PC-3 (cell line): ENCODE data around the gene MMP27. TPM values are rescaled to one million over a fixed set of nuclear protein-coding genes. Genes with fewer than 3 reads are reported as not detected.

Experiments
- ATAC-seq: fragments of 200-7000 bp; cut with Tn5 transposase; 2 replicates; pipeline ENCODE4 v1.9.1; 2020; ENCODE audit warnings: mild to moderate bottlenecking, moderate library complexity
- BruUV-seq: library from RNA; stranded (reverse); fragments of 400-500 nt; replicated peaks from 2 replicates; lab custom pipeline; 2021; lab: Mats Ljungman, UMichigan
- CTCF ChIA-PET: fragments of 300-600 bp; sonication (Branson Sonifier 250); formaldehyde crosslinking; loops from one replicate; lab custom pipeline; 2022; ENCODE audit warnings: antibody characterized with exemption; lab: Charles Lee
- POLR2A ChIA-PET: fragments of 300-600 bp; sonication (Branson Sonifier 250); formaldehyde crosslinking; loops from one replicate; lab custom pipeline; 2022; ENCODE audit warnings: antibody characterized with exemption; ENCODE audit not compliant: unreplicated experiment; lab: Charles Lee
- DNase-seq: peaks from one replicate; pipeline ENCODE4 v3.0.0-alpha.2; 2015
- H2AFZ ChIP-seq: fragments of 300-600 bp; sonication (generic); 2 replicates; pipeline ENCODE4 v1.6.0; 2016; ENCODE audit warnings: antibody characterized with exemption, low read length
- H3F3A ChIP-seq: fragments of 300-600 bp; sonication (generic); one replicate; pipeline ENCODE4 v1.6.0; 2017; ENCODE audit warnings: antibody characterized with exemption, low read length, control low read depth, mild to moderate bottlenecking; ENCODE audit not compliant: unreplicated experiment
- H3K27ac ChIP-seq: fragments of 300-600 bp; sonication (generic); 2 replicates; pipeline ENCODE4 v1.5.1; 2016; ENCODE audit warnings: mild to moderate bottlenecking, low read length
- H3K27me3 ChIP-seq: fragments of 300-600 bp; sonication (generic); 2 replicates; pipeline ENCODE4 v1.6.1; 2016; ENCODE audit warnings: low read length, mixed read lengths
- H3K36me3 ChIP-seq: fragments of 300-600 bp; sonication (generic); 2 replicates; pipeline ENCODE4 v1.6.1; 2016; ENCODE audit warnings: low read depth, mixed run types, low read length, mixed read lengths
- H3K4me1 ChIP-seq: fragments of 300-600 bp; sonication (generic); 2 replicates; pipeline ENCODE4 v1.5.1; 2016; ENCODE audit warnings: low read length; ENCODE audit not compliant: insufficient read depth
- H3K4me2 ChIP-seq: fragments of 300-600 bp; sonication (generic); 2 replicates; pipeline ENCODE4 v1.6.0; 2016; ENCODE audit warnings: low read length
- H3K4me3 ChIP-seq: fragments of 300-600 bp; sonication (generic); 2 replicates; pipeline ENCODE4 v1.5.1; 2016; ENCODE audit warnings: mild to moderate bottlenecking, low read length, mixed read lengths
- H3K79me2 ChIP-seq: fragments of 300-600 bp; sonication (generic); 2 replicates; pipeline ENCODE4 v1.6.1; 2017; ENCODE audit warnings: low read length, mixed read lengths
- H3K9ac ChIP-seq: fragments of 300-600 bp; sonication (generic); 2 replicates; pipeline ENCODE4 v1.6.0; 2016; ENCODE audit warnings: mild to moderate bottlenecking, low read length
- H3K9me2 ChIP-seq: fragments of 300-600 bp; sonication (generic); replicated peaks from 2 replicates; pipeline ENCODE4 v1.6.1; 2016; ENCODE audit warnings: mixed run types, low read length, mixed read lengths
- H3K9me3 ChIP-seq: fragments of 300-600 bp; sonication (generic); 2 replicates; pipeline ENCODE4 v1.6.1; 2016; ENCODE audit warnings: low read length, mixed read lengths
- H4K20me1 ChIP-seq: fragments of 300-600 bp; sonication (generic); 2 replicates; pipeline ENCODE4 v1.6.1; 2016; ENCODE audit warnings: low read length, mixed read lengths
- EZH2 ChIP-seq: fragments of 300-600 bp; sonication (generic); IDR thresholded peaks from one replicate; pipeline ENCODE4 v1.6.1; 2017; ENCODE audit warnings: antibody characterized with exemption, mild to moderate bottlenecking, low read length; ENCODE audit not compliant: unreplicated experiment
- EZH2phosphoT487 ChIP-seq: fragments of 300-600 bp; sonication (generic); IDR thresholded peaks from 2 replicates; pipeline ENCODE4 v1.6.1; 2018; ENCODE audit warnings: mild to moderate bottlenecking, antibody characterized with exemption, low read length, borderline replicate concordance
- intact Hi-C: fragments of 100-400 bp; cut with micrococcal nuclease; formaldehyde crosslinking; loops from 2 replicates; pipeline ENCODE4 v1.9.0; 2023
- total RNA-seq: library from RNA; depleted of rRNA; stranded (reverse); fragments of >200 nt; gene quantifications from 2 replicates; pipeline ENCODE4 v1.2.3, GENCODE V29; 2014
- TF ChIP-seq, protein P1 (sequence below): fragments of 300-600 bp; sonication (generic); conservative IDR thresholded peaks from 2 replicates; pipeline ENCODE4 v1.5.1; 2017; ENCODE audit warnings: antibody characterized with exemption, low read depth, mild to moderate bottlenecking, low read length

MMP27 gene
- total RNA-seq, 1 experiment from 2014 or later, result not detected

GRCh38 chr11:102685754-102686153 is 19.8 kb downstream of the MMP27 start:
- ATAC-seq, result no peak
- CTCF ChIA-PET, result no interaction called here

GRCh38 chr11:102685338-102685737 is 20.2 kb downstream of the MMP27 start:
- CTCF ChIA-PET, result no interaction called here

More at GRCh38 chr11:102685754-102686153, 19.8 kb downstream of the MMP27 start:
- no peaks in the 10 kb centered on the region for H3K36me3 ChIP-seq
- POLR2A ChIA-PET, result no interaction called here
- H4K20me1 ChIP-seq, result no peaks in the 10 kb centered on the region
- no peak overlapping the region for H3K4me2 ChIP-seq
- no peaks in the 10 kb centered on the region for H3K9me3 ChIP-seq
- TF ChIP-seq EZH2 (no peak), EZH2phosphoT487 (no peak)
- TF ChIP-seq, protein P1, sequence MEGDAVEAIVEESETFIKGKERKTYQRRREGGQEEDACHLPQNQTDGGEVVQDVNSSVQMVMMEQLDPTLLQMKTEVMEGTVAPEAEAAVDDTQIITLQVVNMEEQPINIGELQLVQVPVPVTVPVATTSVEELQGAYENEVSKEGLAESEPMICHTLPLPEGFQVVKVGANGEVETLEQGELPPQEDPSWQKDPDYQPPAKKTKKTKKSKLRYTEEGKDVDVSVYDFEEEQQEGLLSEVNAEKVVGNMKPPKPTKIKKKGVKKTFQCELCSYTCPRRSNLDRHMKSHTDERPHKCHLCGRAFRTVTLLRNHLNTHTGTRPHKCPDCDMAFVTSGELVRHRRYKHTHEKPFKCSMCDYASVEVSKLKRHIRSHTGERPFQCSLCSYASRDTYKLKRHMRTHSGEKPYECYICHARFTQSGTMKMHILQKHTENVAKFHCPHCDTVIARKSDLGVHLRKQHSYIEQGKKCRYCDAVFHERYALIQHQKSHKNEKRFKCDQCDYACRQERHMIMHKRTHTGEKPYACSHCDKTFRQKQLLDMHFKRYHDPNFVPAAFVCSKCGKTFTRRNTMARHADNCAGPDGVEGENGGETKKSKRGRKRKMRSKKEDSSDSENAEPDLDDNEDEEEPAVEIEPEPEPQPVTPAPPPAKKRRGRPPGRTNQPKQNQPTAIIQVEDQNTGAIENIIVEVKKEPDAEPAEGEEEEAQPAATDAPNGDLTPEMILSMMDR, result no peak
- no peak overlapping the region for H3K4me3 ChIP-seq
- no peaks in the 10 kb centered on the region for H3F3A ChIP-seq
- H3K9me2 ChIP-seq, result no peaks in the 10 kb centered on the region
- no peak overlapping the region for H3K27ac ChIP-seq
- intact Hi-C loops, result no loop called here
- no peak overlapping the region for H2AFZ ChIP-seq
- no peaks in the 10 kb centered on the region for H3K79me2 ChIP-seq
- no peaks in the 10 kb centered on the region for H3K4me1 ChIP-seq
- no peak for DNase-seq
- no peak overlapping the region for H3K9ac ChIP-seq
- BruUV-seq, result no TSS peak
- peaks cover under 1% of the 10 kb centered on the region; the same call in 1 of the 2 replicates for H3K27me3 ChIP-seq

GRCh38 chr11:102683277-102683676 is 22.3 kb downstream of the MMP27 start:
- Histone ChIP-seq H3K79me2 (no peaks in the 10 kb centered on the region), H3K4me2 (no peak overlapping the region), H4K20me1 (no peaks in the 10 kb centered on the region), H3K9me2 (no peaks in the 10 kb centered on the region), H3K9me3 (no peaks in the 10 kb centered on the region), H3K27me3 (no peaks in the 10 kb centered on the region), H3K9ac (no peak overlapping the region), H3K4me3 (no peak overlapping the region), H3K36me3 (no peaks in the 10 kb centered on the region), H3K4me1 (no peaks in the 10 kb centered on the region), H3F3A (no peaks in the 10 kb centered on the region), H2AFZ (no peak overlapping the region), H3K27ac (no peak overlapping the region)
- no TSS peak for BruUV-seq
- intact Hi-C loops, result no loop called here
- ChIA-PET POLR2A (no interaction called here), CTCF (no interaction called here)
- ATAC-seq (peak; percentile 76), DNase-seq (peak; percentile 53)
- TF ChIP-seq, protein P1, result peak; percentile 60
- TF ChIP-seq EZH2phosphoT487, result no peak

More at GRCh38 chr11:102685338-102685737, 20.2 kb downstream of the MMP27 start:
- Histone ChIP-seq H3K4me1 (no peaks in the 10 kb centered on the region), H3K79me2 (no peaks in the 10 kb centered on the region), H3K27ac (no peak overlapping the region), H3K4me2 (no peak overlapping the region), H3K9ac (no peak overlapping the region), H2AFZ (no peak overlapping the region), H3K27me3 (no peaks in the 10 kb centered on the region), H3K9me3 (no peaks in the 10 kb centered on the region), H4K20me1 (no peaks in the 10 kb centered on the region), H3F3A (no peaks in the 10 kb centered on the region), H3K9me2 (no peaks in the 10 kb centered on the region), H3K4me3 (no peak overlapping the region), H3K36me3 (no peaks in the 10 kb centered on the region)
- POLR2A ChIA-PET, result no interaction called here
- intact Hi-C loops, result no loop called here
- TF ChIP-seq, protein P1, result no peak
- TF ChIP-seq EZH2phosphoT487 (no peak), EZH2 (no peak)
- DNase-seq (no peak), ATAC-seq (no peak)
- BruUV-seq, result no TSS peak
